Neural progenitor cell (in vitro differentiated cells): Measurements from ENCODE around the gene ST6GALNAC2. TPM values are rescaled to one million over a fixed set of nuclear protein-coding genes. Genes with fewer than 3 reads are reported as not detected.

Experiments used
- DNase-seq: peaks from one replicate; pipeline ENCODE4 v3.0.0-alpha.2; 2016; ENCODE audit warnings: low spot score
- H2AFZ ChIP-seq: fragments of 200-600 bp; sonication (generic); replicated peaks from 2 replicates; pipeline ENCODE4 v1.6.1; 2016; ENCODE audit warnings: antibody characterized with exemption
- H3F3A ChIP-seq: fragments of 200-600 bp; sonication (generic); 2 replicates; pipeline ENCODE4 v1.6.1; 2016; ENCODE audit warnings: antibody characterized with exemption, low read depth
- H3K27ac ChIP-seq: fragments of 200-600 bp; sonication (generic); 2 replicates; pipeline ENCODE4 v1.5.1; 2016; ENCODE audit warnings: mild to moderate bottlenecking
- H3K27me3 ChIP-seq: fragments of 200-600 bp; sonication (generic); 2 replicates; pipeline ENCODE4 v1.6.1; 2016; ENCODE audit warnings: mild to moderate bottlenecking, moderate library complexity
- H3K36me3 ChIP-seq: fragments of 200-600 bp; sonication (generic); 2 replicates; pipeline ENCODE4 v1.5.1; 2016
- H3K4me1 ChIP-seq: fragments of 200-600 bp; sonication (generic); 2 replicates; pipeline ENCODE4 v1.6.1; 2016; ENCODE audit warnings: mixed run types
- H3K4me2 ChIP-seq: fragments of 200-600 bp; sonication (generic); 2 replicates; pipeline ENCODE4 v1.6.1; 2016
- H3K4me3 ChIP-seq: fragments of 200-600 bp; sonication (generic); 2 replicates; pipeline ENCODE4 v1.5.1; 2016
- H3K79me2 ChIP-seq: fragments of 200-600 bp; sonication (generic); 2 replicates; pipeline ENCODE4 v1.6.1; 2016; ENCODE audit warnings: low read depth
- H3K9ac ChIP-seq: fragments of 200-600 bp; sonication (generic); 2 replicates; pipeline ENCODE4 v1.6.1; 2016
- H3K9me3 ChIP-seq: fragments of 200-600 bp; sonication (generic); 2 replicates; pipeline ENCODE4 v1.5.1; 2016; ENCODE audit warnings: low read depth
- H4K20me1 ChIP-seq: fragments of 200-600 bp; sonication (generic); 2 replicates; pipeline ENCODE4 v1.6.1; 2016; ENCODE audit warnings: low read depth
- H3K27ac Mint-ChIP-seq: 3 replicates; pipeline ENCODE4 v1.8.0; 2021; ENCODE audit warnings: mixed read lengths
- H3K27me3 Mint-ChIP-seq: 2 replicates; pipeline ENCODE4 v1.8.0; 2022; ENCODE audit warnings: low read depth, mild to moderate bottlenecking, inconsistent platforms, moderate library complexity, mixed read lengths; ENCODE audit not compliant: insufficient read depth
- H3K36me3 Mint-ChIP-seq: 3 replicates; pipeline ENCODE4 v1.8.0; 2021; ENCODE audit warnings: mixed read lengths
- H3K4me1 Mint-ChIP-seq: 3 replicates; pipeline ENCODE4 v1.8.0; 2021; ENCODE audit warnings: mixed read lengths
- H3K4me3 Mint-ChIP-seq: 3 replicates; pipeline ENCODE4 v1.8.0; 2021; ENCODE audit warnings: mild to moderate bottlenecking, moderate library complexity, mixed read lengths
- H3K9me3 Mint-ChIP-seq: 3 replicates; pipeline ENCODE4 v1.8.0; 2020; ENCODE audit warnings: mixed read lengths
- CTCF ChIP-seq: fragments of 200-600 bp; sonication (generic); IDR thresholded peaks from 2 replicates; pipeline ENCODE4 v1.5.1; 2017; ENCODE audit warnings: antibody characterized with exemption, mild to moderate bottlenecking
- EZH2 ChIP-seq: fragments of 200-600 bp; sonication (generic); IDR thresholded peaks from 2 replicates; pipeline ENCODE4 v1.6.1; 2017; ENCODE audit warnings: antibody characterized with exemption, mild to moderate bottlenecking, moderate library complexity
- EZH2phosphoT487 ChIP-seq: fragments of 200-600 bp; sonication (generic); IDR thresholded peaks from 2 replicates; pipeline ENCODE4 v1.6.1; 2017; ENCODE audit warnings: antibody characterized with exemption
- total RNA-seq: library from RNA; depleted of rRNA; stranded (reverse); fragments of >200 nt; gene quantifications from 2 replicates; pipeline ENCODE4 v1.2.3, GENCODE V29; 2015; ENCODE audit warnings: low replicate concordance

ST6GALNAC2 gene
- total RNA-seq, 1 donor from 2014 or later: not detected

- Histone ChIP-seq H2AFZ (no peak overlapping the region), H3K27ac (no peak overlapping the region), H3K36me3 (peaks cover 8% of the 10 kb centered on the region), H3K4me2 (no peak overlapping the region), H3K9me3 (no peaks in the 10 kb centered on the region), H3K79me2 (peaks cover 61% of the 10 kb centered on the region), H4K20me1 (peaks cover 80% of the 10 kb centered on the region), H3K27me3 (no peaks in the 10 kb centered on the region), H3K4me1 (peaks cover 17% of the 10 kb centered on the region), H3K4me3 (no peak overlapping the region), H3K9ac (no peak overlapping the region), H3F3A (peaks cover 41% of the 10 kb centered on the region)
- Mint-ChIP-seq H3K4me1 (peaks cover 35% of the 10 kb centered on the region), H3K27me3 (peaks cover 4% of the 10 kb centered on the region), H3K4me3 (no peak overlapping the region), H3K9me3 (no peaks in the 10 kb centered on the region), H3K36me3 (peaks cover 25% of the 10 kb centered on the region), H3K27ac (no peak overlapping the region)
- no peak for DNase-seq
- TF ChIP-seq EZH2 (no peak), EZH2phosphoT487 (no peak), CTCF (no peak)
These were observed 23.8 kb downstream of the ST6GALNAC2 start for GRCh38 chr17:76561799-76562268.

DNA sequence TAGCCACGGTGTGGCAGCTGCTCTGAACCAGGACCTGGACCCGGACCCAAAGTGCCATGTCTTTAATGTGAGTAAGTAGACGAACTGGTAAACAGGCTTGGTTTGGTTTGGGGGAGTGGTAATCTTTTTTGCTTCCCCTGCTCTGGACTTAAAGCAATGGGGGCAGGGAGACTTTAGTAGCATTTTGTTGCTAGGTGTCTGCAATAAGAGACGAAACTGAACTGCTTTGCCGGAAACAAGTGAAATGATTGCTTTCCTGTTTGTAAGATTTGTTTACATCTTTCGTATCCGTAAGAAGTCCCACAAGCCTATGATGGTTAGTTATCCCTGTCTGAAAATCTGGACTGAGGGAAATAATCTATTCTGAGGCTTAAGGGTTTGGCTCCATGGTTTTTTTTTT, 24.3 kb downstream of the ST6GALNAC2 start:
- DNase-seq: no peak
- Histone ChIP-seq H3K27me3 (no peaks in the 10 kb centered on the region), H3K9ac (no peak overlapping the region), H3K27ac (no peak overlapping the region), H3K4me3 (no peak overlapping the region), H3K36me3 (peaks cover 8% of the 10 kb centered on the region), H3K79me2 (peaks cover 61% of the 10 kb centered on the region), H4K20me1 (peaks cover 75% of the 10 kb centered on the region), H3K9me3 (no peaks in the 10 kb centered on the region), H3F3A (peaks cover 36% of the 10 kb centered on the region), H3K4me2 (no peak overlapping the region), H2AFZ (no peak overlapping the region), H3K4me1 (peaks cover 17% of the 10 kb centered on the region)
- Mint-ChIP-seq H3K27me3 (peaks cover 4% of the 10 kb centered on the region), H3K9me3 (no peaks in the 10 kb centered on the region), H3K27ac (no peak overlapping the region), H3K4me3 (no peak overlapping the region), H3K4me1 (peaks cover 35% of the 10 kb centered on the region), H3K36me3 (peaks cover 25% of the 10 kb centered on the region)
- TF ChIP-seq EZH2: no peak
- TF ChIP-seq CTCF: no peak
- TF ChIP-seq EZH2phosphoT487: no peak

GRCh38 chr17:76560877-76561221, 24.8 kb downstream of the ST6GALNAC2 start:
- Histone ChIP-seq H3K9me3 (no peaks in the 10 kb centered on the region), H3K4me2 (no peak overlapping the region), H3K4me3 (no peak overlapping the region), H3K27ac (no peak overlapping the region), H3K4me1 (peaks cover 17% of the 10 kb centered on the region), H3K9ac (no peak overlapping the region), H3K79me2 (peaks cover 61% of the 10 kb centered on the region), H3K36me3 (peaks cover 8% of the 10 kb centered on the region), H4K20me1 (peaks cover 70% of the 10 kb centered on the region), H3F3A (peaks cover 31% of the 10 kb centered on the region), H2AFZ (no peak overlapping the region), H3K27me3 (no peaks in the 10 kb centered on the region)
- Mint-ChIP-seq H3K36me3 (peaks cover 23% of the 10 kb centered on the region), H3K27me3 (peaks cover 4% of the 10 kb centered on the region), H3K9me3 (no peaks in the 10 kb centered on the region), H3K27ac (no peak overlapping the region), H3K4me1 (peaks cover 32% of the 10 kb centered on the region), H3K4me3 (no peak overlapping the region)
- TF ChIP-seq CTCF: no peak
- no peak for TF ChIP-seq EZH2
- TF ChIP-seq EZH2phosphoT487: no peak
- no peak for DNase-seq
